WTC11 (cell line): ENCODE results near the gene RPL35A. TPM values are rescaled to one million over a fixed set of nuclear protein-coding genes. Genes with fewer than 3 reads are reported as not detected.

Experiments used
- total RNA-seq: library from RNA; stranded (reverse); gene quantifications from 3 replicates; pipeline ENCODE4 v1.2.3, GENCODE V29; 2021

The RPL35A gene
- total RNA-seq, 1 experiment from 2014 or later = 1,384 TPM

Other genes starting within 250 kb of the RPL35A start
- gene RUBCN, start 213.3 kb upstream of the RPL35A start, total RNA-seq = 21.8 to 22.9 TPM (median 22.9 TPM) in 3 replicates
- gene FYTTD1, start 200.3 kb upstream of the RPL35A start, total RNA-seq = 21.4 to 24.5 TPM (median 23.7 TPM) in 3 replicates
- 63.6 to 68.7 TPM (median 64.4 TPM) in 3 replicates for gene LRCH3, start 158.9 kb upstream of the RPL35A start, total RNA-seq
- 3.6 to 5.2 TPM (median 4.2 TPM) in 3 replicates for gene LMLN, start 10.0 kb downstream of the RPL35A start, total RNA-seq